MM.1S (cell line): ENCODE measurements around the gene CSDE1.

Source experiments
- DNase-seq: peaks from one replicate; pipeline ENCODE4 v3.0.0-alpha.2; 2015
- H2AFZ ChIP-seq: fragments of 300-600 bp; sonication (generic); 2 replicates; pipeline ENCODE4 v1.6.0; 2016; ENCODE audit warnings: antibody characterized with exemption, low read length
- H3F3A ChIP-seq: fragments of 300-600 bp; sonication (generic); 2 replicates; pipeline ENCODE4 v1.6.1; 2016; ENCODE audit warnings: mild to moderate bottlenecking, antibody characterized with exemption, low read length, moderate library complexity, mixed read lengths; ENCODE audit not compliant: insufficient read depth
- H3K27ac ChIP-seq: fragments of 300-600 bp; sonication (generic); 2 replicates; pipeline ENCODE4 v1.5.1; 2016; ENCODE audit warnings: mild to moderate bottlenecking, low read length
- H3K27me3 ChIP-seq: fragments of 300-600 bp; sonication (generic); replicated peaks from 2 replicates; pipeline ENCODE4 v1.6.0; 2016; ENCODE audit warnings: low read length; ENCODE audit not compliant: insufficient read depth
- H3K36me3 ChIP-seq: fragments of 300-600 bp; sonication (generic); replicated peaks from 2 replicates; pipeline ENCODE4 v1.6.1; 2016; ENCODE audit warnings: mild to moderate bottlenecking, low read length, mixed read lengths; ENCODE audit not compliant: insufficient read depth
- H3K4me1 ChIP-seq: fragments of 300-600 bp; sonication (generic); 2 replicates; pipeline ENCODE4 v1.6.1; 2016; ENCODE audit warnings: low read length, mixed read lengths
- H3K4me2 ChIP-seq: fragments of 300-600 bp; sonication (generic); 2 replicates; pipeline ENCODE4 v1.6.0; 2016; ENCODE audit warnings: low read depth, low read length
- H3K4me3 ChIP-seq: fragments of 300-600 bp; sonication (generic); 2 replicates; pipeline ENCODE4 v1.5.1; 2016; ENCODE audit warnings: low read length, mixed read lengths
- H3K79me2 ChIP-seq: fragments of 300-600 bp; sonication (generic); 2 replicates; pipeline ENCODE4 v1.6.1; 2016; ENCODE audit warnings: mixed run types, low read length, mixed read lengths
- H3K9ac ChIP-seq: fragments of 300-600 bp; sonication (generic); 2 replicates; pipeline ENCODE4 v1.6.1; 2016; ENCODE audit warnings: low read length, mixed read lengths
- H3K9me2 ChIP-seq: fragments of 300-600 bp; sonication (generic); replicated peaks from 2 replicates; pipeline ENCODE4 v1.6.1; 2016; ENCODE audit warnings: mild to moderate bottlenecking, low read length, mixed read lengths; ENCODE audit not compliant: insufficient read depth
- H3K9me3 ChIP-seq: fragments of 300-600 bp; sonication (generic); replicated peaks from 2 replicates; pipeline ENCODE4 v1.6.1; 2016; ENCODE audit warnings: mild to moderate bottlenecking, low read length, mixed read lengths; ENCODE audit not compliant: insufficient read depth
- H4K20me1 ChIP-seq: fragments of 300-600 bp; sonication (generic); 2 replicates; pipeline ENCODE4 v1.6.1; 2016; ENCODE audit warnings: mild to moderate bottlenecking, low read length, moderate library complexity, mixed read lengths; ENCODE audit not compliant: insufficient read depth
- CTCF ChIP-seq: fragments of 300-600 bp; sonication (generic); IDR thresholded peaks from 2 replicates; pipeline ENCODE4 v1.5.1; 2016; ENCODE audit warnings: antibody characterized with exemption, low read length, mixed read lengths
- EZH2 ChIP-seq: fragments of 300-600 bp; sonication (generic); optimal IDR thresholded peaks from 2 replicates; pipeline ENCODE3; 2017; ENCODE audit warnings: low read depth, mild to moderate bottlenecking, antibody characterized with exemption, low read length, mixed read lengths
- EZH2phosphoT487 ChIP-seq: fragments of 300-600 bp; sonication (generic); IDR thresholded peaks from 2 replicates; pipeline ENCODE4 v1.6.1; 2018; ENCODE audit warnings: antibody characterized with exemption, low read length

The CSDE1 gene

DNA sequence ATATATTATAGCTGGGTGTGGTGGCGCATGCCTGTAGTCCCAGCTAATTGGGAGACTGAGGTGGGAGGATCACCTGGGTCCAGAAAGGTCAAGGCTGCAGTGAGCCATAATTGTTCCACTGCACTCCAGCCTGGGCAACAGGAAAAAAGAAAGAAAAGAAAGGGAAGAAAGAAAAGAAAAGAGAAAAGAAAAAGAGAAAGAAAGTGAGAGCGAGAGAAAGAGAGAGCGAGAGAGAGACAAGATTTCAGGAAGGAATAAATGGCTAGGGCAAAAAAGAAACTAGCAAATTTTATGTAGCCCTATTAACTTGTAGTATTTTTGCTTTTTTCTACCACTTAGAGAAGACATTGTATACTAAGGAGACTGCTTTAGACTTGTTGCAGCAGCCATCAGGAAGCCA is 47.4 kb downstream of the CSDE1 start:
- no peak for TF ChIP-seq EZH2
- no peak for TF ChIP-seq CTCF
- TF ChIP-seq EZH2phosphoT487: no peak
- Histone ChIP-seq H3K27ac (no peak overlapping the region), H3K79me2 (peaks cover 50% of the 10 kb centered on the region), H3K9me3 (no peaks in the 10 kb centered on the region), H2AFZ (no peak overlapping the region), H3K4me2 (no peak overlapping the region), H3K4me3 (no peak overlapping the region), H3F3A (peaks cover 19% of the 10 kb centered on the region), H3K4me1 (peaks cover 35% of the 10 kb centered on the region), H3K36me3 (no peaks in the 10 kb centered on the region), H3K9me2 (no peaks in the 10 kb centered on the region), H3K9ac (no peak overlapping the region), H4K20me1 (no peaks in the 10 kb centered on the region), H3K27me3 (no peaks in the 10 kb centered on the region)
- no peak for DNase-seq

GRCh38 chr1:114707604-114708003 is 50.2 kb downstream of the CSDE1 start:
- Histone ChIP-seq H3F3A (peaks cover 36% of the 10 kb centered on the region), H3K4me1 (peaks cover 50% of the 10 kb centered on the region), H3K9me3 (no peaks in the 10 kb centered on the region), H3K27me3 (no peaks in the 10 kb centered on the region), H3K9ac (peak overlapping the region; percentile 38; the same call in 1 of the 2 replicates), H3K27ac (peak overlapping the region; percentile 86), H3K79me2 (peaks cover 26% of the 10 kb centered on the region), H3K9me2 (no peaks in the 10 kb centered on the region), H3K36me3 (no peaks in the 10 kb centered on the region), H2AFZ (no peak overlapping the region), H3K4me3 (no peak overlapping the region), H3K4me2 (peak overlapping the region; percentile 32; the same call in 1 of the 2 replicates), H4K20me1 (no peaks in the 10 kb centered on the region)
- DNase-seq: peak; percentile 66
- no peak for TF ChIP-seq EZH2
- no peak for TF ChIP-seq EZH2phosphoT487
- TF ChIP-seq CTCF: no peak

DNA sequence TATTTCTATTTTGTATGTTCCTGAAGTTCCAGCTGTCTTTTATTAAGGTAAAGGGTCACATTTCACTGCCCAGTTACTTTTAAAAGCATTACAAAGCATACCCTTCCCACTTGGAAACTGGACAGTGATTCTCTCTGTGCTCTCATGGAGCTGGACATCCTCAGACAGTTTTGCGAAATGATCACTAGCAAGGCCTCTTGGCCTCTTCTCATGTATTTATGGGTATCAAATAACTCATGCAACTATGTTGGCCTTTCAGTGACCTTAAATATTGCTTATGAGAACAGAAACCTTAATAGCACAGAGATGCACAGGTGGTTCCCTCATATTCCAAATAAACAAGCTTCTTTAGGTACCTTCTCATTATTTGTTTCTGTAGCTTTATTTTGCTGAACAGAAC is 54.5 kb downstream of the CSDE1 start:
- peak; percentile 82 for DNase-seq
- Histone ChIP-seq H3K4me1 (peaks cover 64% of the 10 kb centered on the region), H2AFZ (no peak overlapping the region), H3K27ac (peak overlapping the region; percentile 99), H3K79me2 (peaks cover 10% of the 10 kb centered on the region), H3K9me2 (no peaks in the 10 kb centered on the region), H3K36me3 (no peaks in the 10 kb centered on the region), H3K27me3 (no peaks in the 10 kb centered on the region), H3K9ac (peak overlapping the region; percentile 71), H3K4me2 (peak overlapping the region; percentile 63), H4K20me1 (no peaks in the 10 kb centered on the region), H3K4me3 (0 out of 2 replicates have a peak overlapping the region, but pooled peaks have one; percentile 15), H3K9me3 (no peaks in the 10 kb centered on the region), H3F3A (peaks cover 37% of the 10 kb centered on the region)
- TF ChIP-seq CTCF (no peak), EZH2 (no peak), EZH2phosphoT487 (no peak)
